Progenitor cell of endocrine pancreas (in vitro differentiated cells): ENCODE data around the gene HSFX3. TPM values are rescaled to one million over a fixed set of nuclear protein-coding genes. Genes with fewer than 3 reads are reported as not detected.

Experiments
- DNase-seq: peaks from one replicate; pipeline ENCODE4 v3.0.0; 2021; ENCODE audit warnings: low spot score; ENCODE audit not compliant: unreplicated experiment
- H3K27ac Mint-ChIP-seq: 2 replicates; pipeline ENCODE4 v1.8.0; 2021; ENCODE audit warnings: mild to moderate bottlenecking, moderate library complexity, mixed read lengths
- H3K27me3 Mint-ChIP-seq: 2 replicates; pipeline ENCODE4 v1.8.0; 2021; ENCODE audit warnings: mixed read lengths
- H3K36me3 Mint-ChIP-seq: 2 replicates; pipeline ENCODE4 v1.8.0; 2022; ENCODE audit warnings: mixed read lengths; ENCODE audit not compliant: insufficient read depth
- H3K4me1 Mint-ChIP-seq: 2 replicates; pipeline ENCODE4 v1.8.0; 2021; ENCODE audit warnings: low read depth, mixed read lengths
- H3K4me3 Mint-ChIP-seq: 2 replicates; pipeline ENCODE4 v1.8.0; 2021; ENCODE audit warnings: low read depth, mild to moderate bottlenecking, moderate library complexity, mixed read lengths
- H3K9me3 Mint-ChIP-seq: 2 replicates; pipeline ENCODE4 v1.8.0; 2021; ENCODE audit warnings: low read depth, mixed read lengths
- total RNA-seq: library from RNA; stranded (reverse); gene quantifications from 2 replicates; pipeline ENCODE4 v1.2.1, GENCODE V29; 2021
- TF ChIP-seq, protein P1 (sequence below): fragments of 200-600 bp; sonication (generic); IDR thresholded peaks from one replicate; pipeline ENCODE4 v1.5.0; 2021; ENCODE audit warnings: antibody characterized with exemption, mild to moderate bottlenecking; ENCODE audit not compliant: unreplicated experiment

The HSFX3 gene
- total RNA-seq, 1 donor from 2014 or later = not detected

DNA sequence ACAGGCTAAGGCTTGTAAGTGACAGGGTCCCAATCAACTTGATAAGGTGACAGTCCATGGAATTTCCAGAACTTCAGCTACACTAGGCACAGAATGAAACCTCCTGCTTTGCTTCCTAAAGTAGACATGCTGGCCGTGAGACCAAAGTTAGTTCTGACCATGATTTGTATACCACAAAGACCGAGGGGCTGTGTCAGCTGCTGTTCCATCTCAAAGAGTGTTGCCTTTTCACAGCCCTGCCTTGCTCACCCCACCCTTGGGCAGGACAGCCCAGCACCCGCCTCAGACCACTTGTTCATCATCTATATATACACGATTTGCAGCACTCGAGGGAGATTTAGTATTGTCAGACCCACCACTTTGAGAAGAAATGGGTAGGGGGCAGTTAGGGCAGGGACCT, 50.0 kb downstream of the HSFX3 start:
- peaks cover 4% of the 10 kb centered on the region for H3K4me1 Mint-ChIP-seq
- peaks cover 5% of the 10 kb centered on the region for H3K9me3 Mint-ChIP-seq
- peaks cover 14% of the 10 kb centered on the region for H3K36me3 Mint-ChIP-seq
- H3K27me3 Mint-ChIP-seq = no peaks in the 10 kb centered on the region
- H3K4me3 Mint-ChIP-seq = no peak overlapping the region
- DNase-seq = no peak
- H3K27ac Mint-ChIP-seq = no peak overlapping the region
- TF ChIP-seq, protein P1, sequence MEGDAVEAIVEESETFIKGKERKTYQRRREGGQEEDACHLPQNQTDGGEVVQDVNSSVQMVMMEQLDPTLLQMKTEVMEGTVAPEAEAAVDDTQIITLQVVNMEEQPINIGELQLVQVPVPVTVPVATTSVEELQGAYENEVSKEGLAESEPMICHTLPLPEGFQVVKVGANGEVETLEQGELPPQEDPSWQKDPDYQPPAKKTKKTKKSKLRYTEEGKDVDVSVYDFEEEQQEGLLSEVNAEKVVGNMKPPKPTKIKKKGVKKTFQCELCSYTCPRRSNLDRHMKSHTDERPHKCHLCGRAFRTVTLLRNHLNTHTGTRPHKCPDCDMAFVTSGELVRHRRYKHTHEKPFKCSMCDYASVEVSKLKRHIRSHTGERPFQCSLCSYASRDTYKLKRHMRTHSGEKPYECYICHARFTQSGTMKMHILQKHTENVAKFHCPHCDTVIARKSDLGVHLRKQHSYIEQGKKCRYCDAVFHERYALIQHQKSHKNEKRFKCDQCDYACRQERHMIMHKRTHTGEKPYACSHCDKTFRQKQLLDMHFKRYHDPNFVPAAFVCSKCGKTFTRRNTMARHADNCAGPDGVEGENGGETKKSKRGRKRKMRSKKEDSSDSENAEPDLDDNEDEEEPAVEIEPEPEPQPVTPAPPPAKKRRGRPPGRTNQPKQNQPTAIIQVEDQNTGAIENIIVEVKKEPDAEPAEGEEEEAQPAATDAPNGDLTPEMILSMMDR = no peak

GRCh38 chrX:149498767-149499166, 51.0 kb downstream of the HSFX3 start:
- H3K4me3 Mint-ChIP-seq = no peak overlapping the region
- peaks cover 15% of the 10 kb centered on the region for H3K36me3 Mint-ChIP-seq
- H3K9me3 Mint-ChIP-seq = peaks cover 5% of the 10 kb centered on the region
- DNase-seq = no peak
- H3K4me1 Mint-ChIP-seq = no peaks in the 10 kb centered on the region
- TF ChIP-seq, protein P1 = no peak
- no peaks in the 10 kb centered on the region for H3K27me3 Mint-ChIP-seq
- no peak overlapping the region for H3K27ac Mint-ChIP-seq

Other genes starting within 250 kb of the HSFX3 start
- 33.9 and 38.0 TPM in 2 replicates for gene IDS, start 44.6 kb downstream of the HSFX3 start, total RNA-seq
- gene EOLA1, start 8.9 kb downstream of the HSFX3 start, total RNA-seq = 17.8 and 19.5 TPM in 2 replicates
- gene MAGEA9B, start 37.5 kb upstream of the HSFX3 start, total RNA-seq = not detected in 2 replicates
- 0.36 TPM in 1 of 2 replicates, not detected in the other for gene HSFX2, start 45.4 kb upstream of the HSFX3 start, total RNA-seq
- gene TMEM185A, start 81.9 kb upstream of the HSFX3 start, total RNA-seq = 43.7 and 53.1 TPM in 2 replicates
- 0.22 TPM in 1 of 2 replicates, not detected in the other for gene MAGEA11, start 162.1 kb upstream of the HSFX3 start, total RNA-seq
- 2.9 and 3.4 TPM in 2 replicates for gene HSFX1, start 224.1 kb upstream of the HSFX3 start, total RNA-seq
- not detected in 2 replicates for gene MAGEA9, start 232.0 kb upstream of the HSFX3 start, total RNA-seq